Activated naive CD8-positive, alpha-beta T cell treated with anti-CD3 and anti-CD28 coated beads, Interleukin-2, amount 50 U/mL, for 24 hours (primary cell): Measurements from ENCODE around the gene WDFY2.
"Not testable (repeated sequence)": the region's sequence is repeated elsewhere in the genome, so short reads cannot be mapped to it uniquely, and the experiment has no call there.

Experiments used
- ATAC-seq: fragments of 150-1000 bp; cut with Tn5 transposase; one replicate; pipeline ENCODE4 v1.10.0; 2021
- DNase-seq: peaks from one replicate; pipeline ENCODE4 v3.0.0; 2021
- H3K27ac Mint-ChIP-seq: one replicate; pipeline ENCODE4 v1.8.0; 2021; ENCODE audit warnings: mild to moderate bottlenecking, mixed read lengths
- H3K27me3 Mint-ChIP-seq: one replicate; pipeline ENCODE4 v1.8.0; 2021; ENCODE audit warnings: mixed read lengths
- H3K36me3 Mint-ChIP-seq: one replicate; pipeline ENCODE4 v1.8.0; 2021; ENCODE audit warnings: low read depth, mixed read lengths
- H3K4me1 Mint-ChIP-seq: one replicate; pipeline ENCODE4 v1.8.0; 2021; ENCODE audit warnings: mixed read lengths
- H3K4me3 Mint-ChIP-seq: one replicate; pipeline ENCODE4 v1.8.0; 2021; ENCODE audit warnings: mild to moderate bottlenecking, moderate library complexity, mixed read lengths
- H3K9me3 Mint-ChIP-seq: one replicate; pipeline ENCODE4 v1.8.0; 2021; ENCODE audit warnings: mixed read lengths

The WDFY2 gene

GRCh38 chr13:51583875-51584730 is at the start of gene WDFY2:
Gene WDFY2, plus strand, starts transcription at chr13:51584462. Its CDS starts 226 bp downstream, at chr13:51584688.
- peak; percentile 82 for ATAC-seq
- H3K36me3 Mint-ChIP-seq, result no peaks in the 10 kb centered on the region
- H3K4me3 Mint-ChIP-seq, result peak within 1 kb of the TSS; percentile 82
- DNase-seq, result peak; percentile 99
- H3K9me3 Mint-ChIP-seq, result no peaks in the 10 kb centered on the region
- H3K27ac Mint-ChIP-seq, result peak within 1 kb of the TSS; percentile 94
- peaks cover 36% of the 10 kb centered on the region for H3K4me1 Mint-ChIP-seq
- H3K27me3 Mint-ChIP-seq, result no peaks in the 10 kb centered on the region

- no peaks in the 10 kb centered on the region for H3K9me3 Mint-ChIP-seq
- no peak for DNase-seq
- H3K4me1 Mint-ChIP-seq, result peaks cover 26% of the 10 kb centered on the region
- H3K4me3 Mint-ChIP-seq, result no peak overlapping the region
- H3K27me3 Mint-ChIP-seq, result no peaks in the 10 kb centered on the region
- H3K27ac Mint-ChIP-seq, result no peak overlapping the region
- H3K36me3 Mint-ChIP-seq, result no peaks in the 10 kb centered on the region
- no peak for ATAC-seq
Measured at GRCh38 chr13:51538591-51539179, 45.6 kb upstream of the WDFY2 start.

GRCh38 chr13:51539887-51540286 is 44.4 kb upstream of the WDFY2 start:
- H3K27me3 Mint-ChIP-seq, result no peaks in the 10 kb centered on the region
- H3K27ac Mint-ChIP-seq, result no peak overlapping the region
- H3K4me3 Mint-ChIP-seq, result no peak overlapping the region
- no peaks in the 10 kb centered on the region for H3K36me3 Mint-ChIP-seq
- no peak for ATAC-seq
- peaks cover 14% of the 10 kb centered on the region for H3K4me1 Mint-ChIP-seq
- no peak for DNase-seq
- no peaks in the 10 kb centered on the region for H3K9me3 Mint-ChIP-seq

GRCh38 chr13:51541037-51541436 is 43.2 kb upstream of the WDFY2 start:
- Mint-ChIP-seq H3K36me3 (no peaks in the 10 kb centered on the region), H3K4me3 (no peak overlapping the region), H3K27ac (no peak overlapping the region), H3K4me1 (peaks cover 10% of the 10 kb centered on the region), H3K9me3 (no peaks in the 10 kb centered on the region), H3K27me3 (no peaks in the 10 kb centered on the region)
- no peak for DNase-seq
- ATAC-seq, result no peak

GRCh38 chr13:51541809-51542258 is 42.4 kb upstream of the WDFY2 start:
- H3K4me1 Mint-ChIP-seq, result peaks cover 10% of the 10 kb centered on the region

GRCh38 chr13:51542346-51543242 is 41.7 kb upstream of the WDFY2 start:
- Mint-ChIP-seq H3K36me3 (no peaks in the 10 kb centered on the region), H3K4me3 (no peak overlapping the region), H3K4me1 (peaks cover 10% of the 10 kb centered on the region), H3K27ac (no peak overlapping the region), H3K9me3 (no peaks in the 10 kb centered on the region), H3K27me3 (no peaks in the 10 kb centered on the region)
- no peak for DNase-seq
- no peak for ATAC-seq

More at GRCh38 chr13:51541809-51542258, 42.4 kb upstream of the WDFY2 start:
- DNase-seq (no peak), ATAC-seq (no peak)
- no peaks in the 10 kb centered on the region for H3K9me3 Mint-ChIP-seq
- H3K4me3 Mint-ChIP-seq, result no peak overlapping the region
- H3K36me3 Mint-ChIP-seq, result no peaks in the 10 kb centered on the region
- H3K27me3 Mint-ChIP-seq, result no peaks in the 10 kb centered on the region
- no peak overlapping the region for H3K27ac Mint-ChIP-seq

- not testable (repeated sequence) for H3K4me3 Mint-ChIP-seq, H3K36me3 Mint-ChIP-seq, DNase-seq, ATAC-seq, H3K9me3 Mint-ChIP-seq, H3K27ac Mint-ChIP-seq, H3K27me3 Mint-ChIP-seq, H3K4me1 Mint-ChIP-seq
Measured at GRCh38 chr13:51545446-51545845, 38.8 kb upstream of the WDFY2 start.

- ATAC-seq, result no peak
- no peak overlapping the region for H3K4me3 Mint-ChIP-seq
- no peaks in the 10 kb centered on the region for H3K36me3 Mint-ChIP-seq
- H3K27me3 Mint-ChIP-seq, result no peaks in the 10 kb centered on the region
- peaks cover 9% of the 10 kb centered on the region for H3K4me1 Mint-ChIP-seq
- no peak overlapping the region for H3K27ac Mint-ChIP-seq
- H3K9me3 Mint-ChIP-seq, result no peaks in the 10 kb centered on the region
- no peak for DNase-seq
Measured at GRCh38 chr13:51547425-51548176, 36.7 kb upstream of the WDFY2 start.

GRCh38 chr13:51549050-51549449 is 35.2 kb upstream of the WDFY2 start:
- Mint-ChIP-seq H3K4me1 (peaks cover 9% of the 10 kb centered on the region), H3K9me3 (no peaks in the 10 kb centered on the region), H3K27me3 (no peaks in the 10 kb centered on the region), H3K36me3 (no peaks in the 10 kb centered on the region), H3K27ac (no peak overlapping the region), H3K4me3 (no peak overlapping the region)
- DNase-seq (no peak), ATAC-seq (peak; percentile 20)

- DNase-seq (no peak), ATAC-seq (no peak)
- H3K9me3 Mint-ChIP-seq, result no peaks in the 10 kb centered on the region
- H3K36me3 Mint-ChIP-seq, result no peaks in the 10 kb centered on the region
- H3K4me1 Mint-ChIP-seq, result peaks cover 9% of the 10 kb centered on the region
- no peak overlapping the region for H3K4me3 Mint-ChIP-seq
- no peak overlapping the region for H3K27ac Mint-ChIP-seq
- H3K27me3 Mint-ChIP-seq, result no peaks in the 10 kb centered on the region
Measured at GRCh38 chr13:51549593-51549992, 34.7 kb upstream of the WDFY2 start.

GRCh38 chr13:51550151-51550550 is 34.1 kb upstream of the WDFY2 start:
- no peaks in the 10 kb centered on the region for H3K9me3 Mint-ChIP-seq
- no peaks in the 10 kb centered on the region for H3K36me3 Mint-ChIP-seq
- H3K27ac Mint-ChIP-seq, result no peak overlapping the region
- ATAC-seq (no peak), DNase-seq (no peak)
- no peak overlapping the region for H3K4me3 Mint-ChIP-seq
- no peaks in the 10 kb centered on the region for H3K27me3 Mint-ChIP-seq
- H3K4me1 Mint-ChIP-seq, result peaks cover 9% of the 10 kb centered on the region

GRCh38 chr13:51551416-51551815 is 32.8 kb upstream of the WDFY2 start:
- Mint-ChIP-seq H3K4me3 (no peak overlapping the region), H3K27ac (no peak overlapping the region)
- ATAC-seq, result no peak

GRCh38 chr13:51552027-51552426 is 32.2 kb upstream of the WDFY2 start:
- H3K27ac Mint-ChIP-seq, result no peak overlapping the region
- DNase-seq (no peak), ATAC-seq (no peak)
- no peaks in the 10 kb centered on the region for H3K36me3 Mint-ChIP-seq
- no peaks in the 10 kb centered on the region for H3K27me3 Mint-ChIP-seq
- H3K9me3 Mint-ChIP-seq, result no peaks in the 10 kb centered on the region
- H3K4me3 Mint-ChIP-seq, result no peak overlapping the region
- peaks cover 9% of the 10 kb centered on the region for H3K4me1 Mint-ChIP-seq

More at GRCh38 chr13:51551416-51551815, 32.8 kb upstream of the WDFY2 start:
- no peaks in the 10 kb centered on the region for H3K36me3 Mint-ChIP-seq
- DNase-seq, result no peak
- H3K9me3 Mint-ChIP-seq, result no peaks in the 10 kb centered on the region
- H3K4me1 Mint-ChIP-seq, result peaks cover 9% of the 10 kb centered on the region
- no peaks in the 10 kb centered on the region for H3K27me3 Mint-ChIP-seq

GRCh38 chr13:51553531-51553930 is 30.7 kb upstream of the WDFY2 start:
- no peak for ATAC-seq
- Mint-ChIP-seq H3K4me3 (no peak overlapping the region), H3K27me3 (no peaks in the 10 kb centered on the region), H3K27ac (no peak overlapping the region), H3K9me3 (no peaks in the 10 kb centered on the region), H3K36me3 (no peaks in the 10 kb centered on the region), H3K4me1 (peaks cover 9% of the 10 kb centered on the region)
- DNase-seq, result no peak
